Peyer's patch (tissue), 4 donors: ENCODE data around the gene KCNJ13.

Experiments used
- POLR2A ChIP-seq, 2 donors: fragments of 450-650 bp; IDR thresholded peaks; one replicate each; pipeline ENCODE4 v1.5.1; 2017; ENCODE audit warnings: antibody characterized with exemption in 2 of 2, mild to moderate bottlenecking in 2 of 2, moderate library complexity in 2 of 2
- TF ChIP-seq, protein P1 (sequence below), 6 experiments: fragments of 450-650 bp in 4 of 6; fragments of 200-600 bp in 2 of 6; sonication (generic) in 1 of 6; IDR thresholded peaks; one replicate each; pipeline ENCODE4 v1.5.1; 2017 to 2019; ENCODE audit warnings: antibody characterized with exemption in 6 of 6, mild to moderate bottlenecking in 3 of 6, moderate library complexity in 1 of 6

- TF ChIP-seq, protein P1, sequence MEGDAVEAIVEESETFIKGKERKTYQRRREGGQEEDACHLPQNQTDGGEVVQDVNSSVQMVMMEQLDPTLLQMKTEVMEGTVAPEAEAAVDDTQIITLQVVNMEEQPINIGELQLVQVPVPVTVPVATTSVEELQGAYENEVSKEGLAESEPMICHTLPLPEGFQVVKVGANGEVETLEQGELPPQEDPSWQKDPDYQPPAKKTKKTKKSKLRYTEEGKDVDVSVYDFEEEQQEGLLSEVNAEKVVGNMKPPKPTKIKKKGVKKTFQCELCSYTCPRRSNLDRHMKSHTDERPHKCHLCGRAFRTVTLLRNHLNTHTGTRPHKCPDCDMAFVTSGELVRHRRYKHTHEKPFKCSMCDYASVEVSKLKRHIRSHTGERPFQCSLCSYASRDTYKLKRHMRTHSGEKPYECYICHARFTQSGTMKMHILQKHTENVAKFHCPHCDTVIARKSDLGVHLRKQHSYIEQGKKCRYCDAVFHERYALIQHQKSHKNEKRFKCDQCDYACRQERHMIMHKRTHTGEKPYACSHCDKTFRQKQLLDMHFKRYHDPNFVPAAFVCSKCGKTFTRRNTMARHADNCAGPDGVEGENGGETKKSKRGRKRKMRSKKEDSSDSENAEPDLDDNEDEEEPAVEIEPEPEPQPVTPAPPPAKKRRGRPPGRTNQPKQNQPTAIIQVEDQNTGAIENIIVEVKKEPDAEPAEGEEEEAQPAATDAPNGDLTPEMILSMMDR (IDR thresholded peaks at IDR 0.05), result no peak
- TF ChIP-seq POLR2A (IDR thresholded peaks at IDR 0.05), result no peak
Observed at GRCh38 chr2:232800166-232800565, 23.8 kb upstream of the KCNJ13 start.
